NB4 (cell line): ENCODE results near the gene SCN3A.

Experiments
- DNase-seq: peaks from one replicate; pipeline ENCODE4 v3.0.0; 2010; ENCODE audit warnings: low read depth
- H3K4me3 ChIP-seq: one replicate; pipeline ENCODE4 v1.5.1; 2011; ENCODE audit warnings: mild to moderate bottlenecking, low read depth, low read length, moderate library complexity
- MYC ChIP-seq: IDR thresholded peaks from 2 replicates; pipeline ENCODE4 v1.6.1; 2011; ENCODE audit warnings: low read depth, low read length
- POLR2A ChIP-seq: IDR thresholded peaks from 2 replicates; pipeline ENCODE4 v1.6.1; 2011; ENCODE audit warnings: mild to moderate bottlenecking; ENCODE audit not compliant: insufficient read length; ENCODE audit errors: extremely low read depth
- TF ChIP-seq, protein P1 (sequence below): IDR thresholded peaks from one replicate; pipeline ENCODE4 v1.5.1; 2012; ENCODE audit warnings: low read depth, low read length
- TF ChIP-seq, protein P2 (sequence below): IDR thresholded peaks from 2 replicates; pipeline ENCODE4 v1.6.1; 2011; ENCODE audit warnings: low read depth, low read length

SCN3A gene

DNA sequence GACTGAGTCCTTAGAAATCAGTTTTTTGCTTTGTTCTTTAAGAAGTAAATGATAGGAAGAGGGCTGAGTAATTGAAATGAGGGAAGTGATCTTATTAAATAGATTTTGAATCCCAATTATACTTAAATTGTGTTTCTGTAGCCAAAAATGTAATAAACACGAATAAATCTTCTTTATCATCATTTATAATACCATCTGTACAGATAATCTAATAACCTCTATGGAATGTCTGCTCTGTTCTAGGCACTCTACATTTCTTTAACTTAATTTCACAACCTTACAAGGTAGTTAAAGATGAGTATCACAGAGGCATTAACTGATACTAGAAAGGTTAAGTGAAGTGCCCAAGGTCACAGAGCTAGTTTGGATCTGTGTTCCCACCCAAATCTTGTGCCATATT is 21.1 kb upstream of the SCN3A start:
- DNase-seq, result no peak
- no peak overlapping the region for H3K4me3 ChIP-seq
- TF ChIP-seq, protein P1, sequence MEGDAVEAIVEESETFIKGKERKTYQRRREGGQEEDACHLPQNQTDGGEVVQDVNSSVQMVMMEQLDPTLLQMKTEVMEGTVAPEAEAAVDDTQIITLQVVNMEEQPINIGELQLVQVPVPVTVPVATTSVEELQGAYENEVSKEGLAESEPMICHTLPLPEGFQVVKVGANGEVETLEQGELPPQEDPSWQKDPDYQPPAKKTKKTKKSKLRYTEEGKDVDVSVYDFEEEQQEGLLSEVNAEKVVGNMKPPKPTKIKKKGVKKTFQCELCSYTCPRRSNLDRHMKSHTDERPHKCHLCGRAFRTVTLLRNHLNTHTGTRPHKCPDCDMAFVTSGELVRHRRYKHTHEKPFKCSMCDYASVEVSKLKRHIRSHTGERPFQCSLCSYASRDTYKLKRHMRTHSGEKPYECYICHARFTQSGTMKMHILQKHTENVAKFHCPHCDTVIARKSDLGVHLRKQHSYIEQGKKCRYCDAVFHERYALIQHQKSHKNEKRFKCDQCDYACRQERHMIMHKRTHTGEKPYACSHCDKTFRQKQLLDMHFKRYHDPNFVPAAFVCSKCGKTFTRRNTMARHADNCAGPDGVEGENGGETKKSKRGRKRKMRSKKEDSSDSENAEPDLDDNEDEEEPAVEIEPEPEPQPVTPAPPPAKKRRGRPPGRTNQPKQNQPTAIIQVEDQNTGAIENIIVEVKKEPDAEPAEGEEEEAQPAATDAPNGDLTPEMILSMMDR, result no peak
- TF ChIP-seq, protein P2, sequence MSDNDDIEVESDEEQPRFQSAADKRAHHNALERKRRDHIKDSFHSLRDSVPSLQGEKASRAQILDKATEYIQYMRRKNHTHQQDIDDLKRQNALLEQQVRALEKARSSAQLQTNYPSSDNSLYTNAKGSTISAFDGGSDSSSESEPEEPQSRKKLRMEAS, result no peak
- TF ChIP-seq POLR2A (no peak), MYC (no peak)

DNA sequence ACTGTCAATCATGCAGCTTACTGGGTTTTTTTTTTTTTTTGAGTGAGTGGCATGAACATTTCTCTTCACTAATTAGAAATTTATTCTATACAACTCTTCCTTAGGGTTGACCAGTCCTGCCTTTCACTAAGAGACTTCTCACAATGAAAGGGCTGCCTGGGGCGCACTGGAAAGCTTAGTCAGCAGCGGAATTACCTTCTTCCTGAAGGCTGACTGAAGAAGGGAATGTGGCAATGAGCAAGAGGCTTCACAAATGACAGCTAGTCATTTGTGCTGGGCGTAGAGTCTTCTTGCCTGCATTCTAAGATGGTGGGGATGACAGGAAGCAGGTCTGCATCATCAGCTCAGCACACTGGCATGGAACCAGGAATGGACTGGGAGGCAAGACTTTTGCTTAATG is 15.6 kb upstream of the SCN3A start:
- no peak overlapping the region for H3K4me3 ChIP-seq
- no peak for TF ChIP-seq MYC
- no peak for TF ChIP-seq POLR2A
- TF ChIP-seq, protein P1, result no peak
- TF ChIP-seq, protein P2, result no peak
- no peak for DNase-seq

DNA sequence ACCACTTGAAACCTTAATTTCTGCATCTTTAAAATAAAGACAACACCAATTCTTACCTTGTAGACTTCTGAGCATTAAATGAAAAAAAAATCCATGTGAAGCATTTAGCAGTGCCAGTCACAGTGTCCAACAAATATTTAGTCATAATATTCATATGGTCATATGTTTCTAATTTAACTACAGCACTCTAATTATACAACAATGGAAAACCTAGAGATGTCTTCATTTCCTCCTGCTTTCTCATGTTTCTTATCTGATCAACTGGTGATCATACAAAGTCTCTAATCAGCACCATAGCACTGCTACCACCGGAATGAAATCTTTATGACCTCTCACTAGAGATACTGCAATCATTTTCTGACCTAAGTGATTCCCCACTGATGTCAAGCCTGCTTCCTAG is 10.2 kb upstream of the SCN3A start:
- no peak for DNase-seq
- TF ChIP-seq, protein P1, result no peak
- H3K4me3 ChIP-seq, result no peak overlapping the region

- DNase-seq, result no peak
- TF ChIP-seq, protein P1, result no peak
- TF ChIP-seq POLR2A, result no peak
- TF ChIP-seq, protein P2, result no peak
- no peak for TF ChIP-seq MYC
These were observed 4.2 kb upstream of the SCN3A start for GRCh38 chr2:165208094-165208493.

DNA sequence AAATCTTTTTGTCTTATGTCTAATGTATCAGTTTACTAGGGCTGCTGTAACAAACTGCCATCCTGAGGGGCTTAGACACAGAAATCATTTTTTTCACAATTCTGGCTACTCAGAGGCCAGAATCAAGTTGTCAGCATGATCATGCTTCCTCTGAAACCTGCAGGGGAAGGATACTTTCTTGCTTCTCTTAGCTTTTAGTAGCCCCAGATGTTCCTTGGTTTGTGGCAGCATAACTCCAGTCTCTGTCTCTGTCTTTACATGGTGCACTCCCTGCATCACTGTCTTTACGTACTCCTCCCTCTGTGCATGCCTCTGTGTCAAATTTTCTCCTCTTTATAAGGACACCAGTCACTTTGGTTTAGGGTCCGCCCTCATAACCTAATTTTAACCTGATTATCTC is 2.0 kb upstream of the SCN3A start:
- no peak for DNase-seq
- no peak overlapping the region for H3K4me3 ChIP-seq
- TF ChIP-seq MYC (no peak), POLR2A (no peak)
- TF ChIP-seq, protein P1, result no peak
- TF ChIP-seq, protein P2, result no peak

More at GRCh38 chr2:165208094-165208493, 4.2 kb upstream of the SCN3A start:
- H3K4me3 ChIP-seq, result no peak overlapping the region

DNA sequence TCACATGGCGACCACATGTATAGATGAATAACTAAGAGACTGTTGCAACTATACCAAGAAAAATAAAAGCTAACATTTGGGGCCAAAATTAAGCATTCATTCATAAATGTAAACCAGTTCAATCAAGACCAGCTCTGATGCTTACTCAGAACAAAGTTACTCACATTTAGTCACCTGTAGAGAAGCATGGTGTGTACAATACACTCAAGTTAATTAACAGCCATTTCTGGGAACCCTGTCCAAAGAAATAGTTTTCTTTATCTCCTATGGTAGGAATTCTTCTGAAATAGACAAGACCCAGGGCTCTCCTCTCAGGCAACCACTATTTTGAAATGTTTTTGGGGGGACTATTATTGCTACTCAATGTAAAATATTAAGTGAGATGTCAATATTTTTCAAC is 1.6 kb downstream of the SCN3A start:
- no peak for DNase-seq
- no peak for TF ChIP-seq POLR2A
- TF ChIP-seq, protein P1, result no peak
- TF ChIP-seq MYC, result no peak
- TF ChIP-seq, protein P2, result no peak
- H3K4me3 ChIP-seq, result no peak overlapping the region
